ENCODE measurements around the gene FAM43A.

Gene FAM43A

GRCh38 chr3:194661946-194662345 lies 23.7 kb upstream of the FAM43A start:
- peaks cover 3% of the 10 kb centered on the region; the same call in 1 of the 2 replicates for H4K20me1 ChIP-seq (ENCODE audit: control insufficient read depth, insufficient read depth, low read depth, low read length)
- 0 out of 2 replicates have a peak, but pooled peaks cover 2% of the 10 kb centered on the region for H3K79me2 ChIP-seq (ENCODE audit: control insufficient read depth, low read length)
- no peaks in the 10 kb centered on the region for H3K9me2 ChIP-seq (replicated peaks; ENCODE audit: control insufficient read depth, low read length)
- H3K27ac ChIP-seq (ENCODE audit: low read depth, low read length): no peak overlapping the region
- H3F3A ChIP-seq (ENCODE audit: control insufficient read depth, insufficient read depth): no peaks in the 10 kb centered on the region
- TF ChIP-seq CTCF (IDR thresholded peaks at IDR 0.05; ENCODE audit: low read depth, low read length, poor library complexity, severe bottlenecking) (no peak), EZH2phosphoT487 (IDR thresholded peaks at IDR 0.05; ENCODE audit: borderline replicate concordance, low read length) (no peak)
- H3K27me3 ChIP-seq (ENCODE audit: control insufficient read depth, low read length): no peaks in the 10 kb centered on the region
- no peaks in the 10 kb centered on the region for H3K4me1 ChIP-seq (ENCODE audit: control insufficient read depth, low read length)
- H3K36me3 ChIP-seq (ENCODE audit: control insufficient read depth, low read length): peaks cover 84% of the 10 kb centered on the region
- no peaks in the 10 kb centered on the region for H3K9me3 ChIP-seq (ENCODE audit: control insufficient read depth, insufficient read depth, low read length)
- H3K4me3 ChIP-seq (ENCODE audit: low read length): no peak overlapping the region
- no peak overlapping the region for H3K4me2 ChIP-seq (ENCODE audit: low read length)

- Histone ChIP-seq H3K79me2 (ENCODE audit: control insufficient read depth, low read length) (peaks cover 25% of the 10 kb centered on the region), H3K4me3 (ENCODE audit: low read length) (no peak overlapping the region), H3K27me3 (ENCODE audit: control insufficient read depth, low read length) (no peaks in the 10 kb centered on the region), H3K4me1 (ENCODE audit: control insufficient read depth, low read length) (peaks cover 1% of the 10 kb centered on the region; the same call in 1 of the 2 replicates), H3K9me3 (ENCODE audit: control insufficient read depth, insufficient read depth, low read length) (no peaks in the 10 kb centered on the region), H3K9me2 (replicated peaks; ENCODE audit: control insufficient read depth, low read length) (no peaks in the 10 kb centered on the region), H3F3A (ENCODE audit: control insufficient read depth, insufficient read depth) (no peaks in the 10 kb centered on the region), H4K20me1 (ENCODE audit: control insufficient read depth, insufficient read depth, low read depth, low read length) (peaks cover 3% of the 10 kb centered on the region; the same call in 1 of the 2 replicates), H3K4me2 (ENCODE audit: low read length) (no peak overlapping the region), H3K36me3 (ENCODE audit: control insufficient read depth, low read length) (peaks cover 79% of the 10 kb centered on the region), H3K27ac (ENCODE audit: low read depth, low read length) (no peak overlapping the region)
- TF ChIP-seq EZH2phosphoT487 (IDR thresholded peaks at IDR 0.05; ENCODE audit: borderline replicate concordance, low read length) (no peak), CTCF (IDR thresholded peaks at IDR 0.05; ENCODE audit: low read depth, low read length, poor library complexity, severe bottlenecking) (no peak)
Measured at GRCh38 chr3:194664857-194665256, 20.8 kb upstream of the FAM43A start.

DNA sequence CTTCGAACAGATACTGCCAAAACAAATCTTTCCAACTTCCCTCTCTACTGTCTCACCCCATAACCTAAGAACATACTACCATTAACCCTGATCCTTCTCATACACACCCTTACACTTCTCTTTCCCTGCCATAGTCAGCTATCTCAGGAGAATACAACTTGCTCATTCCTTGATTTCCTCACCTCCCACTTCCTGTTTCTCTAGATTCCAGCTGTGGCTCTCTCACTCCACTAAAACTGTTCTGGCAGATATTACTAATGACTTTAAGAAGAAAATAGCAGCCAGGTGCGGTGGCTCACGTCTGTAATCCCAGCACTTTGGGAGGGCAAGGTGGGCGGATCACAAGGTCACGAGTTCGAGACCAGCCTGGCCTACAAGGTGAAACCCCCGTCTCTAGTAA lies 18.3 kb upstream of the FAM43A start:
- no peak for TF ChIP-seq CTCF (IDR thresholded peaks at IDR 0.05; ENCODE audit: low read depth, low read length, poor library complexity, severe bottlenecking)
- TF ChIP-seq EZH2phosphoT487 (IDR thresholded peaks at IDR 0.05; ENCODE audit: borderline replicate concordance, low read length): no peak
- Histone ChIP-seq H3K36me3 (ENCODE audit: control insufficient read depth, low read length) (peaks cover 63% of the 10 kb centered on the region), H3K4me2 (ENCODE audit: low read length) (no peak overlapping the region), H3K27me3 (ENCODE audit: control insufficient read depth, low read length) (no peaks in the 10 kb centered on the region), H3K9me3 (ENCODE audit: control insufficient read depth, insufficient read depth, low read length) (no peaks in the 10 kb centered on the region), H4K20me1 (ENCODE audit: control insufficient read depth, insufficient read depth, low read depth, low read length) (peaks cover 7% of the 10 kb centered on the region; the same call in 1 of the 2 replicates), H3K27ac (ENCODE audit: low read depth, low read length) (no peak overlapping the region), H3K79me2 (ENCODE audit: control insufficient read depth, low read length) (peaks cover 48% of the 10 kb centered on the region), H3K4me1 (ENCODE audit: control insufficient read depth, low read length) (peaks cover 17% of the 10 kb centered on the region), H3K9me2 (replicated peaks; ENCODE audit: control insufficient read depth, low read length) (no peaks in the 10 kb centered on the region), H3F3A (ENCODE audit: control insufficient read depth, insufficient read depth) (no peaks in the 10 kb centered on the region), H3K4me3 (ENCODE audit: low read length) (no peak overlapping the region)
